IMR-90 (cell line): Measurements from ENCODE around the gene GRIN2B. TPM values are rescaled to one million over a fixed set of nuclear protein-coding genes. Genes with fewer than 3 reads are reported as not detected.

ENCODE experiments used
- ATAC-seq: fragments of 200-7000 bp; cut with Tn5 transposase; 2 replicates; pipeline ENCODE4 v1.9.1; 2020; ENCODE audit warnings: low read depth, mild to moderate bottlenecking, moderate library complexity
- BruUV-seq: library from RNA; stranded (reverse); fragments of 400-500 nt; replicated peaks from 2 replicates; lab custom pipeline; 2021; lab: Mats Ljungman, UMichigan
- CTCF ChIA-PET: fragments of 300-600 bp; formaldehyde crosslinking; extraction: SDS; loops from one replicate; lab custom pipeline; 2021; ENCODE audit warnings: antibody characterized with exemption; lab: Yijun Ruan, JAX
- POLR2A ChIA-PET: fragments of 300-600 bp; sonication (Branson Sonifier 250); formaldehyde crosslinking; loops from one replicate; lab custom pipeline; 2022; ENCODE audit warnings: antibody characterized with exemption; ENCODE audit not compliant: unreplicated experiment; lab: Charles Lee
- DNase-seq: peaks from one replicate; pipeline ENCODE4 v3.0.0; 2013
- H2AFZ ChIP-seq: replicated peaks from 2 replicates; pipeline ENCODE3; 2013; ENCODE audit warnings: low read length, mild to moderate bottlenecking; ENCODE audit not compliant: poor library complexity
- H2AK5ac ChIP-seq: 2 replicates; pipeline ENCODE4 v1.6.1; 2013; ENCODE audit warnings: low read depth, low read length, inconsistent platforms
- H2AK9ac ChIP-seq: replicated peaks from 2 replicates; pipeline ENCODE3; 2013; ENCODE audit warnings: mild to moderate bottlenecking, low read depth, low read length, moderate library complexity; ENCODE audit not compliant: poor library complexity
- H2BK120ac ChIP-seq: 2 replicates; pipeline ENCODE4 v1.6.1; 2013; ENCODE audit warnings: low read depth, low read length, inconsistent platforms
- H2BK15ac ChIP-seq: 3 replicates; pipeline ENCODE4 v1.6.1; 2013; ENCODE audit warnings: low read depth, low read length, inconsistent platforms
- H2BK20ac ChIP-seq: 2 replicates; pipeline ENCODE4 v1.6.1; 2013; ENCODE audit warnings: low read depth, mild to moderate bottlenecking, inconsistent platforms, low read length, moderate library complexity
- H2BK5ac ChIP-seq: 2 replicates; pipeline ENCODE4 v1.6.1; 2013; ENCODE audit warnings: mild to moderate bottlenecking, low read depth, low read length, inconsistent platforms; ENCODE audit not compliant: poor library complexity, severe bottlenecking
- H3K14ac ChIP-seq: replicated peaks from 2 replicates; pipeline ENCODE4 v1.6.1; 2013; ENCODE audit warnings: low read depth, low read length, inconsistent platforms
- H3K18ac ChIP-seq: 2 replicates; pipeline ENCODE4 v1.6.1; 2013; ENCODE audit warnings: low read depth, low read length, control low read depth
- H3K23ac ChIP-seq: 2 replicates; pipeline ENCODE4 v1.6.1; 2013; ENCODE audit warnings: low read depth, low read length, inconsistent platforms
- H3K27ac ChIP-seq: 2 replicates; pipeline ENCODE4 v1.5.1; 2013; ENCODE audit warnings: mild to moderate bottlenecking, control low read depth, low read length; ENCODE audit not compliant: insufficient read depth
- H3K27me3 ChIP-seq: 2 replicates; pipeline ENCODE4 v1.6.1; 2013; ENCODE audit warnings: low read length; ENCODE audit not compliant: control insufficient read depth, insufficient read depth
- H3K36me3 ChIP-seq: 2 replicates; pipeline ENCODE4 v1.6.1; 2013; ENCODE audit warnings: low read length, mixed read lengths; ENCODE audit not compliant: control insufficient read depth, insufficient read depth
- H3K4ac ChIP-seq: 2 replicates; pipeline ENCODE4 v1.6.1; 2013; ENCODE audit warnings: low read depth, low read length, inconsistent platforms
- H3K4me1 ChIP-seq: 2 replicates; pipeline ENCODE4 v1.6.1; 2013; ENCODE audit warnings: low read length, mixed read lengths; ENCODE audit not compliant: control insufficient read depth, insufficient read depth
- H3K4me2 ChIP-seq: 2 replicates; pipeline ENCODE4 v1.6.1; 2013; ENCODE audit warnings: low read depth, mild to moderate bottlenecking, control low read depth, low read length, moderate library complexity
- H3K4me3 ChIP-seq: 2 replicates; pipeline ENCODE4 v1.5.1; 2013; ENCODE audit warnings: low read depth, mild to moderate bottlenecking, control low read depth, low read length, moderate library complexity; ENCODE audit not compliant: insufficient read depth
- H3K56ac ChIP-seq: 2 replicates; pipeline ENCODE4 v1.6.1; 2013; ENCODE audit warnings: low read length, inconsistent platforms; ENCODE audit not compliant: insufficient read depth; ENCODE audit errors: extremely low read depth
- H3K79me1 ChIP-seq, 2 experiments: 2 replicates each; pipeline ENCODE4 v1.6.1; 2013; ENCODE audit warnings: low read length in 2 of 2, inconsistent platforms in 1 of 2, low read depth in 1 of 2
- H3K9ac ChIP-seq: 2 replicates; pipeline ENCODE4 v1.6.1; 2013; ENCODE audit warnings: low read depth, low read length, control low read depth
- H3K9me1 ChIP-seq: 2 replicates; pipeline ENCODE4 v1.6.1; 2013; ENCODE audit warnings: low read length, inconsistent platforms; ENCODE audit not compliant: insufficient read depth
- H3K9me3 ChIP-seq: 2 replicates; pipeline ENCODE4 v1.6.1; 2013; ENCODE audit warnings: low read length; ENCODE audit not compliant: control insufficient read depth, insufficient read depth
- H4K20me1 ChIP-seq: 2 replicates; pipeline ENCODE4 v1.6.1; 2013; ENCODE audit warnings: low read length, inconsistent platforms; ENCODE audit not compliant: insufficient read depth
- H4K5ac ChIP-seq: 2 replicates; pipeline ENCODE4 v1.6.1; 2013; ENCODE audit warnings: mild to moderate bottlenecking, low read depth, low read length, control low read depth
- H4K8ac ChIP-seq, 2 experiments: 2 replicates each; pipeline ENCODE4 v1.6.1; 2013; ENCODE audit warnings: low read depth in 2 of 2, low read length in 2 of 2, control low read depth in 1 of 2, inconsistent platforms in 1 of 2
- H4K91ac ChIP-seq: 2 replicates; pipeline ENCODE4 v1.6.1; 2013; ENCODE audit warnings: low read depth, low read length, inconsistent platforms; ENCODE audit not compliant: insufficient read depth
- CHD1 ChIP-seq: IDR thresholded peaks from 2 replicates; pipeline ENCODE4 v1.6.1; 2012; ENCODE audit warnings: low read depth, low read length, improper control_type of control experiment
- MAZ ChIP-seq: IDR thresholded peaks from 2 replicates; pipeline ENCODE4 v1.6.1; 2012; ENCODE audit warnings: low read depth, mild to moderate bottlenecking, low read length, improper control_type of control experiment, moderate library complexity, borderline replicate concordance
- MXI1 ChIP-seq: IDR thresholded peaks from 2 replicates; pipeline ENCODE4 v1.6.1; 2012; ENCODE audit warnings: low read depth, mild to moderate bottlenecking, low read length, moderate library complexity, borderline replicate concordance
- NFE2L2 ChIP-seq: fragments of 150-350 bp; IDR thresholded peaks from 2 replicates; pipeline ENCODE4 v1.6.1; 2016; ENCODE audit warnings: low read depth, mild to moderate bottlenecking, low read length
- RCOR1 ChIP-seq: IDR thresholded peaks from 2 replicates; pipeline ENCODE4 v1.6.1; 2012; ENCODE audit warnings: mild to moderate bottlenecking, low read length, improper control_type of control experiment; ENCODE audit not compliant: insufficient replicate concordance
- RFX5 ChIP-seq: IDR thresholded peaks from 2 replicates; pipeline ENCODE4 v1.8.0; 2012; ENCODE audit warnings: low read depth, mild to moderate bottlenecking, low read length, moderate library complexity
- dilution Hi-C: fragments of 300-500 bp; cut with HindIII; formaldehyde crosslinking; loops from one replicate; pipeline ENCODE4 v1.14.3; 2018; ENCODE audit warnings: low sequenced_read_pairs; ENCODE audit not compliant: unreplicated experiment
- in situ Hi-C: fragments of 300-500 bp; cut with MboI; formaldehyde crosslinking; loops from 3 replicates; pipeline ENCODE4 v1.14.3; 2019; ENCODE audit warnings: low sequenced_read_pairs, inconsistent platforms, mixed read lengths
- intact Hi-C: fragments of 100-400 bp; cut with micrococcal nuclease; formaldehyde crosslinking; loops from 2 replicates; pipeline ENCODE4 v1.10.0; 2022
- polyA plus RNA-seq, 3 experiments: library from polyadenylated mRNA; depleted of rRNA; stranded (reverse); fragments of >200 nt; gene quantifications; 2 replicates each; pipeline ENCODE4 v1.2.3, GENCODE V29; 2012; ENCODE audit warnings: low replicate concordance in 1 of 3
- total RNA-seq: library from RNA; depleted of rRNA; stranded (reverse); fragments of >200 nt; gene quantifications from 2 replicates; pipeline ENCODE4 v1.2.3, GENCODE V29; 2012
- TF ChIP-seq, protein P1 (sequence below): fragments of 150-350 bp; IDR thresholded peaks from 2 replicates; pipeline ENCODE4 v1.6.1; 2017; ENCODE audit warnings: mild to moderate bottlenecking, antibody characterized with exemption, low read length, low read depth

GRIN2B gene
- total and polyA plus RNA-seq, 2 of the 4 experiments (the other 2 are of a cell fraction) = under 0.01 TPM; not detected in 1

DNA sequence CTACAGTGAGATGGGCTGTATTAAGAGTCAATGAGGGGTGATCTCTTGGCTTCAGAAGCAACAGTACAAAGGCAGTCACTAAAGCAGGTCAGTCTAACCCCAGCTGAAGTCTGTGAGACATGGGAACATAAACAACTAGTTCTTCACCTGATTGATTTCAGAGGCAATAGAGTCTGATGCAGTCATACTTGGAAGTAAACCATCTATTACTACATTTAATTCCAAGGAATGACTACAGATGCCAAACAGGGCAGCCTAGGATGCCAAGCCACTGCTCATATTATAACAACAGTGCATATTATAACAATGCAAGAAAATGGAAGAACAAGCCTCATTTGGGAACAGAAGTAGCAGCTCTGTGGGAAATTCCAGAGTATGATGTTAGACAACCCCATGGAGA lies 35.8 kb downstream of the GRIN2B start:
- no peak overlapping the region for H2AK5ac ChIP-seq
- no peak for TF ChIP-seq MXI1
- TF ChIP-seq RCOR1 = no peak
- TF ChIP-seq MAZ = no peak
- no peak for TF ChIP-seq CHD1
- TF ChIP-seq, protein P1, sequence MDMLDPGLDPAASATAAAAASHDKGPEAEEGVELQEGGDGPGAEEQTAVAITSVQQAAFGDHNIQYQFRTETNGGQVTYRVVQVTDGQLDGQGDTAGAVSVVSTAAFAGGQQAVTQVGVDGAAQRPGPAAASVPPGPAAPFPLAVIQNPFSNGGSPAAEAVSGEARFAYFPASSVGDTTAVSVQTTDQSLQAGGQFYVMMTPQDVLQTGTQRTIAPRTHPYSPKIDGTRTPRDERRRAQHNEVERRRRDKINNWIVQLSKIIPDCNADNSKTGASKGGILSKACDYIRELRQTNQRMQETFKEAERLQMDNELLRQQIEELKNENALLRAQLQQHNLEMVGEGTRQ = no peak
- TF ChIP-seq RFX5 = no peak
- no peak for TF ChIP-seq NFE2L2
- H4K5ac ChIP-seq = no peak overlapping the region
- ChIA-PET CTCF (no interaction called here), POLR2A (interaction anchor here (0.6 kb wide), 1 partner anchor 18 kb away, joined by 4 read pairs; no protein-coding TSS in a partner anchor)
- H4K91ac ChIP-seq = no peak overlapping the region
- intact Hi-C loops = no loop called here
- no peaks in the 10 kb centered on the region for H3K79me1 ChIP-seq
- in situ Hi-C loops = no loop called here
- no peak overlapping the region for H3K27ac ChIP-seq
- H2AK9ac ChIP-seq = no peak overlapping the region
- no peaks in the 10 kb centered on the region for H3K36me3 ChIP-seq
- H2BK5ac ChIP-seq = no peak overlapping the region
- H3K9me1 ChIP-seq = no peaks in the 10 kb centered on the region
- H3K4me2 ChIP-seq = no peak overlapping the region
- H3K23ac ChIP-seq = no peak overlapping the region
- H3K27me3 ChIP-seq = no peaks in the 10 kb centered on the region
- H3K4me3 ChIP-seq = no peak overlapping the region
- H3K9me3 ChIP-seq = no peaks in the 10 kb centered on the region; the same call in 1 of the 2 replicates
- H3K18ac ChIP-seq = no peak overlapping the region
- DNase-seq (no peak), ATAC-seq (no peak)
- no peak overlapping the region for H2BK15ac ChIP-seq
- no peaks in the 10 kb centered on the region for H3K4me1 ChIP-seq
- no peak overlapping the region for H4K8ac ChIP-seq
- H3K9ac ChIP-seq = no peak overlapping the region
- H4K20me1 ChIP-seq = no peaks in the 10 kb centered on the region
- no TSS peak for BruUV-seq
- no peak overlapping the region for H2BK120ac ChIP-seq
- no peak overlapping the region for H3K14ac ChIP-seq
- no peak overlapping the region for H3K4ac ChIP-seq
- H3K56ac ChIP-seq = no peak overlapping the region
- no peak overlapping the region for H2AFZ ChIP-seq
- no peak overlapping the region for H2BK20ac ChIP-seq
- dilution Hi-C loops = no loop called here
